Neuronal stem cell (in vitro differentiated cells): Measurements from ENCODE around the gene FBXL13.

Experiments
- DNase-seq: peaks from one replicate; pipeline ENCODE4 v3.0.0-alpha.2; 2013; ENCODE audit warnings: low spot score
- H2AFZ ChIP-seq: one replicate; pipeline ENCODE4 v1.6.1; 2013; ENCODE audit warnings: mild to moderate bottlenecking, low read length, inconsistent platforms
- H2AK5ac ChIP-seq: 2 replicates; pipeline ENCODE4 v1.6.1; 2013; ENCODE audit warnings: low read depth, mild to moderate bottlenecking, inconsistent platforms, low read length, moderate library complexity, mixed read lengths
- H2BK120ac ChIP-seq: 2 replicates; pipeline ENCODE4 v1.6.1; 2013; ENCODE audit warnings: low read depth, mild to moderate bottlenecking, inconsistent platforms, low read length, moderate library complexity, mixed read lengths
- H2BK12ac ChIP-seq: one replicate; pipeline ENCODE4 v1.6.1; 2013; ENCODE audit warnings: low read length, inconsistent platforms
- H2BK15ac ChIP-seq: 2 replicates; pipeline ENCODE4 v1.6.1; 2013; ENCODE audit warnings: mild to moderate bottlenecking, low read length, inconsistent platforms, mixed read lengths
- H2BK5ac ChIP-seq: one replicate; pipeline ENCODE4 v1.6.1; 2013; ENCODE audit warnings: inconsistent platforms, mild to moderate bottlenecking, low read length, moderate library complexity
- H3K14ac ChIP-seq: one replicate; pipeline ENCODE4 v1.6.1; 2013; ENCODE audit warnings: low read length, inconsistent platforms
- H3K18ac ChIP-seq: 2 replicates; pipeline ENCODE4 v1.6.1; 2013; ENCODE audit warnings: low read length, inconsistent platforms
- H3K23ac ChIP-seq: 2 replicates; pipeline ENCODE4 v1.6.1; 2013; ENCODE audit warnings: low read depth, mild to moderate bottlenecking, mixed read lengths, low read length, inconsistent platforms; ENCODE audit not compliant: poor library complexity
- H3K27ac ChIP-seq: replicated peaks from 3 replicates; pipeline ENCODE4 v1.5.1; 2013; ENCODE audit warnings: low read length, inconsistent platforms
- H3K27me3 ChIP-seq, 3 experiments: 2 replicates each; pipeline ENCODE4 v1.6.1; 2013; ENCODE audit warnings: low read length in 3 of 3, mild to moderate bottlenecking in 2 of 3, inconsistent platforms in 1 of 3, low read depth in 1 of 3, mixed read lengths in 1 of 3, moderate library complexity in 1 of 3; ENCODE audit not compliant: control insufficient read depth in 3 of 3, insufficient read depth in 3 of 3
- H3K36me3 ChIP-seq, 2 donors: replicated peaks in 1 of 2; 2 replicates each; pipeline ENCODE4 v1.6.1; 2013; ENCODE audit warnings: low read length in 2 of 2; ENCODE audit not compliant: control insufficient read depth in 2 of 2, insufficient read depth in 2 of 2
- H3K4ac ChIP-seq: 2 replicates; pipeline ENCODE4 v1.6.1; 2013; ENCODE audit warnings: inconsistent platforms, mild to moderate bottlenecking, low read length, moderate library complexity
- H3K4me1 ChIP-seq, 2 donors: 1 replicate in 1 of 2; 2 replicates in 1 of 2; pipeline ENCODE4 v1.6.1; 2013; ENCODE audit warnings: low read length in 2 of 2, low read depth in 1 of 2; ENCODE audit not compliant: control insufficient read depth in 2 of 2, insufficient read depth in 1 of 2
- H3K4me2 ChIP-seq: one replicate; pipeline ENCODE4 v1.6.1; 2013; ENCODE audit warnings: mild to moderate bottlenecking, low read length, inconsistent platforms; ENCODE audit not compliant: insufficient read depth, poor library complexity, severe bottlenecking
- H3K4me3 ChIP-seq, 2 donors: 2 replicates each; pipeline ENCODE4 v1.5.1; 2013; ENCODE audit warnings: low read length in 2 of 2, mild to moderate bottlenecking in 2 of 2, inconsistent platforms in 1 of 2, moderate library complexity in 1 of 2
- H3K79me1 ChIP-seq: one replicate; pipeline ENCODE4 v1.6.1; 2013; ENCODE audit warnings: low read depth, mild to moderate bottlenecking, inconsistent platforms, low read length, moderate library complexity
- H3K9ac ChIP-seq: one replicate; pipeline ENCODE4 v1.6.1; 2013; ENCODE audit warnings: mild to moderate bottlenecking, low read depth, low read length, inconsistent platforms; ENCODE audit not compliant: poor library complexity
- H3K9me3 ChIP-seq, 2 donors: replicated peaks in 1 of 2; 2 replicates each; pipeline versions ENCODE3 to v1.6.1; 2013; ENCODE audit warnings: low read length in 2 of 2, mild to moderate bottlenecking in 2 of 2, inconsistent platforms in 1 of 2, low read depth in 1 of 2, mixed read lengths in 1 of 2, moderate library complexity in 1 of 2; ENCODE audit not compliant: control insufficient read depth in 2 of 2, insufficient read depth in 1 of 2
- H4K8ac ChIP-seq: one replicate; pipeline ENCODE4 v1.6.1; 2013; ENCODE audit warnings: low read depth, mild to moderate bottlenecking, inconsistent platforms, low read length, moderate library complexity
- H4K91ac ChIP-seq: one replicate; pipeline ENCODE4 v1.6.1; 2013; ENCODE audit warnings: low read length, low read depth, mild to moderate bottlenecking, inconsistent platforms; ENCODE audit not compliant: poor library complexity
- WGBS, 2 donors: extraction: QIAGEN DNeasy Blood & Tissue Kit; methylation state at CpG; one replicate each; pipeline ENCODE4 v1.1.7; 2013; ENCODE audit warnings: missing lambda C conversion rate in 2 of 2, mixed read lengths in 1 of 2; ENCODE audit not compliant: insufficient read length in 2 of 2, insufficient replicate concordance in 1 of 2; ENCODE audit errors: extremely low coverage in 2 of 2; 5-methylcytosine and 5-hydroxymethylcytosine counted together

FBXL13 gene

DNA sequence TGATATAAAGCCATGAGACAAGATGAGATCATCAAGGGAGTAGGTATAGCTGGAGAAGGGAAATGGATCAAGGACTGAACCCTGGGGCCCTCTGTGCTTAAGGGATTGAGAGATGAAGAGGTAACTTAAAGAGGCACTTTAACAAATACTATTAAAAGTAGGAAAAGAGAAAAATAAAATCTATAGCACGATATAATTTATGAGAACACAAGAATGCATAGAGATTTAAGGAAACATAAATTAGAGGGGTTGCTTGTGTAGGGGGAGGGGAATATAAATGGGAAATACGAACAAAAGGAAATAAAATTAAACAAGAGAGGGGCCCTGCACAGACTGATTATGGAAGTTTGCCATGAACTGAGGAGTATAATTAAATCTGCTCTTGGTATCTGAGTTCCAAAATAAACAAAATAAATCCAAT, 177.4 kb downstream of the FBXL13 start:
- Histone ChIP-seq H3K79me1 (no peaks in the 10 kb centered on the region), H4K8ac (no peak overlapping the region), H2BK15ac (no peak overlapping the region), H3K4ac (no peak overlapping the region), H3K9me3 (no peaks in the 10 kb centered on the region), H3K4me3 (no peak overlapping the region), H3K18ac (no peak overlapping the region), H3K9ac (no peak overlapping the region), H3K23ac (no peak overlapping the region), H2AK5ac (no peak overlapping the region), H3K36me3 (no peaks in the 10 kb centered on the region), H3K4me2 (no peak overlapping the region), H3K27ac (no peak overlapping the region), H2BK12ac (no peak overlapping the region), H4K91ac (no peak overlapping the region), H2BK5ac (no peak overlapping the region), H3K27me3 (no peaks in the 10 kb centered on the region), H3K14ac (no peak overlapping the region), H3K4me1 (no peaks in the 10 kb centered on the region), H2AFZ (no peak overlapping the region), H2BK120ac (no peak overlapping the region)
- no CpG with 5 or more reads among the region's 2 CpGs for WGBS, 2 donors
- no peak for DNase-seq

DNA sequence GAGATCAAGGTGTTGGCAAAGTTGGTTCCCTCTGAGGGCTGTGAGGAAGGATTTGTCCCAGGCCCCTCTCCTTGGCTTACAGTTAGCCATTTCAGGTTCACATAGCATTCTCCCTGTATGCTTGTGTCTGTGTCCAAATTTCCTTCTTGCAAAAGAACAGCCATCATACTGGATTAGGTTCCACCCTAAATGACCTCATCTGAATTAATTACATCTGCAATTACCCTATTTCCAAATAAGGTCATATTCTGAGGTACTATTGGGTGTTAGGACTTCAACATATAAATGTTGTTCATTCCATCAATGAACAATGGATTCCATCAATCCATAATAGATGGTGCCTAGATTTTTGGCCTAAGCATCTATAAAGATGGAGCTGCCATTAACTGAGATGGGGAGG, 178.0 kb downstream of the FBXL13 start:
- H2BK5ac ChIP-seq: no peak overlapping the region
- no peak overlapping the region for H2BK15ac ChIP-seq
- no peak overlapping the region for H2AFZ ChIP-seq
- H3K18ac ChIP-seq: no peak overlapping the region
- H3K36me3 ChIP-seq: no peaks in the 10 kb centered on the region
- H3K23ac ChIP-seq: no peak overlapping the region
- no peaks in the 10 kb centered on the region for H3K9me3 ChIP-seq
- H4K91ac ChIP-seq: no peak overlapping the region
- no peak overlapping the region for H2BK12ac ChIP-seq
- no peak for DNase-seq
- no peak overlapping the region for H2BK120ac ChIP-seq
- no peak overlapping the region for H3K9ac ChIP-seq
- H3K27me3 ChIP-seq: no peaks in the 10 kb centered on the region
- H3K79me1 ChIP-seq: no peaks in the 10 kb centered on the region
- H3K14ac ChIP-seq: no peak overlapping the region
- no peak overlapping the region for H4K8ac ChIP-seq
- H3K4me3 ChIP-seq: no peak overlapping the region
- H3K27ac ChIP-seq: no peak overlapping the region
- no peak overlapping the region for H2AK5ac ChIP-seq
- H3K4me1 ChIP-seq: no peaks in the 10 kb centered on the region
- H3K4me2 ChIP-seq: no peak overlapping the region
- no peak overlapping the region for H3K4ac ChIP-seq

DNA sequence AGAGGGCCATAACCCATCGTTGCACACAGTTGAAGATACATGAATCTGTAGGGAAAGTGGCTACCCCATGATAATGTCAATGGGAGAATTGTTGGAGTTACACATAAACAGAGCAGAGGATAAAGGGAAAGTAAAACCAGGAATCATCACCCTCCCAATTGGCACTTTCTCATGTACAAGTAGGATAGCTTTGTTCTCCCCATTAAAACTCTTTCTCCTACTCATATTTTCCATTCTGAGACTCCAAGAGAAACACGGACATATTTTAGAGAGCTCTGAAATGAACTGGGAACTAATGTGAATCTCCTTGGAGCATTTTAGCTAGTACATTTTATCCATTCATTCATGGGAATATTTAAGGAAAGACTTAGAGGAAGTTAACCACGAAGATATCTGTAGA, 179.0 kb downstream of the FBXL13 start:
- no peaks in the 10 kb centered on the region for H3K4me1 ChIP-seq
- H2BK12ac ChIP-seq: no peak overlapping the region
- no peak overlapping the region for H3K23ac ChIP-seq
- no peak overlapping the region for H2AK5ac ChIP-seq
- H3K79me1 ChIP-seq: no peaks in the 10 kb centered on the region
- WGBS, 2 donors: no CpG with 5 or more reads among the region's 3 CpGs
- H3K18ac ChIP-seq: no peak overlapping the region
- H3K9ac ChIP-seq: no peak overlapping the region
- H2BK5ac ChIP-seq: no peak overlapping the region
- H3K9me3 ChIP-seq: no peaks in the 10 kb centered on the region
- H2BK15ac ChIP-seq: no peak overlapping the region
- H3K27ac ChIP-seq: no peak overlapping the region
- no peaks in the 10 kb centered on the region for H3K36me3 ChIP-seq
- H4K8ac ChIP-seq: no peak overlapping the region
- no peak overlapping the region for H3K4me3 ChIP-seq
- no peaks in the 10 kb centered on the region for H3K27me3 ChIP-seq
- DNase-seq: no peak
- H3K4me2 ChIP-seq: no peak overlapping the region
- no peak overlapping the region for H2AFZ ChIP-seq
- H3K14ac ChIP-seq: no peak overlapping the region
- H4K91ac ChIP-seq: no peak overlapping the region
- H2BK120ac ChIP-seq: no peak overlapping the region
- H3K4ac ChIP-seq: no peak overlapping the region

DNA sequence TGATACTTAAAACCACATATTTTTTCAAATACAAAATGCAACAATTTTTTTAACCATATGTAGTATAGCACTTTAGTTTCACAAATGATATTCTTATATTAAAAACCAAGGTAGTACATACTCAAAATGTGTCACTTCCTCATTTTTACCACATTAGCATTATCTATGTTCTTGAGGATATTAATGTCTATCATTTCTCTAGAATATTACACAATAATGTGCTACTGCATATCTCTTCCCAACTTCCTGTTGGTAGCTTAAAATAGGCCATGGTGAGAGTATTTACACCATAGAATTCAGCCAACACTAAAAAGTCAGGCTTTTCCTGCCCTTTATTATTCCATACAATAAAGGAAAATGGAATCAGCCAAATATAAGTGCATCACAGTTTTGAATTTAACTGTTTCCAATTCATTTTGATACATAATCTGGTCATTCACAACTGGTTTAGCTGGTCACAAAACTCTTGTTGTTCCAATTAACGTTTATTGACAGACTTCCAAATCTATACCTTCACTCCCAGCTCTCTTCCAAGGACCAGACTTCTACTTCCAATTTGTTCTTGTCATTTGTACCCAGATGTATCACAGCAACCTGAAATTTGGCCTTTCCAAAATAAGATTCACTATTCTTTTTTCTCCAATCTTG, 181.8 kb downstream of the FBXL13 start:
- Histone ChIP-seq H3K9me3 (no peaks in the 10 kb centered on the region), H3K4me3 (no peak overlapping the region), H2BK15ac (no peak overlapping the region), H3K4ac (no peak overlapping the region), H3K18ac (no peak overlapping the region), H3K36me3 (no peaks in the 10 kb centered on the region), H2AFZ (no peak overlapping the region), H3K4me2 (no peak overlapping the region), H2BK12ac (no peak overlapping the region), H3K9ac (no peak overlapping the region), H3K14ac (no peak overlapping the region), H3K27me3 (no peaks in the 10 kb centered on the region), H3K4me1 (no peaks in the 10 kb centered on the region), H2BK120ac (no peak overlapping the region), H2AK5ac (no peak overlapping the region), H3K79me1 (no peaks in the 10 kb centered on the region), H4K91ac (no peak overlapping the region), H2BK5ac (no peak overlapping the region), H3K23ac (no peak overlapping the region), H3K27ac (no peak overlapping the region), H4K8ac (no peak overlapping the region)
- no peak for DNase-seq
- WGBS, 2 donors: no CpG with 5 or more reads among the region's 1 CpG
